ENCODE data around the gene MISP. TPM values are rescaled to one million over a fixed set of nuclear protein-coding genes. Genes with fewer than 3 reads are reported as not detected.
"Not testable (repeated sequence)": the region's sequence is repeated elsewhere in the genome, so short reads cannot be mapped to it uniquely, and the experiment has no call there.

MISP gene
- polyA plus RNA-seq, 1 donor: 0.19 TPM

GRCh38 chr19:725461-726089, 25.3 kb upstream of the MISP start:
- DNase-seq (ENCODE audit: low read depth): no peak

- no peak for DNase-seq (ENCODE audit: low read depth)
Measured at GRCh38 chr19:726993-727956, 23.6 kb upstream of the MISP start.

GRCh38 chr19:728011-728410, 22.9 kb upstream of the MISP start:
- DNase-seq (ENCODE audit: low read depth): no peak

GRCh38 chr19:729564-729963, 21.3 kb upstream of the MISP start:
- DNase-seq (ENCODE audit: low read depth): not testable (repeated sequence)

GRCh38 chr19:729965-730668, 20.8 kb upstream of the MISP start:
- no peak for DNase-seq (ENCODE audit: low read depth)

GRCh38 chr19:731000-731399, 19.9 kb upstream of the MISP start:
- DNase-seq (ENCODE audit: low read depth): no peak

- no peak for DNase-seq (ENCODE audit: low read depth)
Measured at GRCh38 chr19:732148-733069, 18.5 kb upstream of the MISP start.

- DNase-seq (ENCODE audit: low read depth): no peak
Measured at GRCh38 chr19:734716-735115, 16.2 kb upstream of the MISP start.

- DNase-seq (ENCODE audit: low read depth): no peak
Measured at GRCh38 chr19:736125-736524, 14.8 kb upstream of the MISP start.

GRCh38 chr19:737591-738093, 13.3 kb upstream of the MISP start:
- DNase-seq (ENCODE audit: low read depth): no peak

- no peak for DNase-seq (ENCODE audit: low read depth)
Measured at GRCh38 chr19:738509-739128, 12.3 kb upstream of the MISP start.

- no peak for DNase-seq (ENCODE audit: low read depth)
Measured at GRCh38 chr19:739998-740715, 10.8 kb upstream of the MISP start.

- not testable (repeated sequence) for DNase-seq (ENCODE audit: low read depth)
Measured at GRCh38 chr19:740816-741505, 10.0 kb upstream of the MISP start.

GRCh38 chr19:741506-742131, 9.3 kb upstream of the MISP start:
- DNase-seq (ENCODE audit: low read depth): no peak

- no peak for DNase-seq (ENCODE audit: low read depth)
Measured at GRCh38 chr19:742540-743075, 8.3 kb upstream of the MISP start.

- no peak for DNase-seq (ENCODE audit: low read depth)
Measured at GRCh38 chr19:743168-743687, 7.7 kb upstream of the MISP start.

GRCh38 chr19:745138-745537, 5.8 kb upstream of the MISP start:
- DNase-seq (ENCODE audit: low read depth): not testable (repeated sequence)

- no peak for DNase-seq (ENCODE audit: low read depth)
Measured at GRCh38 chr19:746208-746819, 4.6 kb upstream of the MISP start.

All from forelimb muscle (tissue), 1 donor.